ENCODE data around the gene ADRB2.

Gene ADRB2

DNA sequence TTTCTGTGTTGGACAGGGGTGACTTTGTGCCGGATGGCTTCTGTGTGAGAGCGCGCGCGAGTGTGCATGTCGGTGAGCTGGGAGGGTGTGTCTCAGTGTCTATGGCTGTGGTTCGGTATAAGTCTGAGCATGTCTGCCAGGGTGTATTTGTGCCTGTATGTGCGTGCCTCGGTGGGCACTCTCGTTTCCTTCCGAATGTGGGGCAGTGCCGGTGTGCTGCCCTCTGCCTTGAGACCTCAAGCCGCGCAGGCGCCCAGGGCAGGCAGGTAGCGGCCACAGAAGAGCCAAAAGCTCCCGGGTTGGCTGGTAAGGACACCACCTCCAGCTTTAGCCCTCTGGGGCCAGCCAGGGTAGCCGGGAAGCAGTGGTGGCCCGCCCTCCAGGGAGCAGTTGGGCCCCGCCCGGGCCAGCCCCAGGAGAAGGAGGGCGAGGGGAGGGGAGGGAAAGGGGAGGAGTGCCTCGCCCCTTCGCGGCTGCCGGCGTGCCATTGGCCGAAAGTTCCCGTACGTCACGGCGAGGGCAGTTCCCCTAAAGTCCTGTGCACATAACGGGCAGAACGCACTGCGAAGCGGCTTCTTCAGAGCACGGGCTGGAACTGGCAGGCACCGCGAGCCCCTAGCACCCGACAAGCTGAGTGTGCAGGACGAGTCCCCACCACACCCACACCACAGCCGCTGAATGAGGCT, at the start of gene ADRB2:
Gene ADRB2 (plus strand): TSS at position 559 of the 686 bp plus-strand sequence. CDS start 221 bp downstream, outside the sequence.
- H3K9me3 ChIP-seq (ENCODE audit: control insufficient read depth in 2 of 2, low read length in 2 of 2), result no peaks in the 10 kb centered on the region
- peak within 1 kb of the TSS; percentile 84 to 87 for H3K9ac ChIP-seq (ENCODE audit: low read length in 2 of 2)
- H3K4me3 ChIP-seq (ENCODE audit: low read length in 2 of 2), result peak within 1 kb of the TSS; percentile 92 to 95
- no peaks in the 10 kb centered on the region for H3K27me3 ChIP-seq (ENCODE audit: control insufficient read depth in 1 of 2, insufficient read depth in 2 of 2, low read length in 2 of 2)
- no peaks in the 10 kb centered on the region for H3K36me3 ChIP-seq (ENCODE audit: control insufficient read depth in 2 of 2, insufficient read depth in 2 of 2, low read length in 2 of 2)
- H3K4me1 ChIP-seq (ENCODE audit: control insufficient read depth, insufficient read depth, low read length), result peaks cover 34% of the 10 kb centered on the region
- H3K27ac ChIP-seq (ENCODE audit: low read length), result peak within 1 kb of the TSS; percentile 91

DNA sequence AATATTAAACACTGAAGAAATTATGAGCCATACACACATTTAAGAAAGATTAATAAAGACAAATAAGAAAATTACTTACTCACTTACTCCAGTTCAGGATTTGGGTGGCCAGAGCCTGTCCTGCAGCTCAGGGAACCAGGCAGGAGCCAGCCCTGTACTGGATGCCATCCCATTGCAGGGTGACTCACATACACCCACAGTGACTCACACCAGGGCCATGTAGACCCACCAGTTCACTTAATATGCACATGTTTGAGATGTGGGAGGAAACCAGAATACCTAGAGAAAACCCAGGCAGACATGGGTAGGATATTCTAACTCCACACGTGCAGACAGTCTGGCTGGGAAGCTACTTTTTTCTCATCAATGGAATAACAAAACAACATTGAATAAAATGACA, 49.6 kb upstream of the ADRB2 start:
- H3K27ac ChIP-seq (ENCODE audit: low read length), result no peak overlapping the region
- no peak overlapping the region for H3K4me3 ChIP-seq (ENCODE audit: low read length in 2 of 2)
- no peaks in the 10 kb centered on the region for H3K4me1 ChIP-seq (ENCODE audit: control insufficient read depth, insufficient read depth, low read length)
- no peaks in the 10 kb centered on the region for H3K36me3 ChIP-seq (ENCODE audit: control insufficient read depth in 2 of 2, insufficient read depth in 2 of 2, low read length in 2 of 2)
- no peak overlapping the region for H3K9ac ChIP-seq (ENCODE audit: low read length in 2 of 2)
- no peaks in the 10 kb centered on the region for H3K9me3 ChIP-seq (ENCODE audit: control insufficient read depth in 2 of 2, low read length in 2 of 2)
- no peaks in the 10 kb centered on the region for H3K27me3 ChIP-seq (ENCODE audit: control insufficient read depth in 1 of 2, insufficient read depth in 2 of 2, low read length in 2 of 2)

GRCh38 chr5:148778882-148779281, 47.5 kb upstream of the ADRB2 start:
- Histone ChIP-seq H3K9me3 (ENCODE audit: control insufficient read depth in 2 of 2, low read length in 2 of 2) (no peaks in the 10 kb centered on the region), H3K4me1 (ENCODE audit: control insufficient read depth, insufficient read depth, low read length) (no peaks in the 10 kb centered on the region), H3K36me3 (ENCODE audit: control insufficient read depth in 2 of 2, insufficient read depth in 2 of 2, low read length in 2 of 2) (no peaks in the 10 kb centered on the region), H3K4me3 (ENCODE audit: low read length in 2 of 2) (no peak overlapping the region), H3K9ac (ENCODE audit: low read length in 2 of 2) (no peak overlapping the region), H3K27me3 (ENCODE audit: control insufficient read depth in 1 of 2, insufficient read depth in 2 of 2, low read length in 2 of 2) (no peaks in the 10 kb centered on the region), H3K27ac (ENCODE audit: low read length) (no peak overlapping the region)

- no peaks in the 10 kb centered on the region for H3K4me1 ChIP-seq (ENCODE audit: control insufficient read depth, insufficient read depth, low read length)
- no peak overlapping the region for H3K27ac ChIP-seq (ENCODE audit: low read length)
- H3K4me3 ChIP-seq (ENCODE audit: low read length in 2 of 2), result no peak overlapping the region
- no peaks in the 10 kb centered on the region for H3K27me3 ChIP-seq (ENCODE audit: control insufficient read depth in 1 of 2, insufficient read depth in 2 of 2, low read length in 2 of 2)
- H3K9me3 ChIP-seq (ENCODE audit: control insufficient read depth in 2 of 2, low read length in 2 of 2), result no peaks in the 10 kb centered on the region
- H3K36me3 ChIP-seq (ENCODE audit: control insufficient read depth in 2 of 2, insufficient read depth in 2 of 2, low read length in 2 of 2), result no peaks in the 10 kb centered on the region
- no peak overlapping the region for H3K9ac ChIP-seq (ENCODE audit: low read length in 2 of 2)
These were observed 45.7 kb upstream of the ADRB2 start for GRCh38 chr5:148780711-148781110.

DNA sequence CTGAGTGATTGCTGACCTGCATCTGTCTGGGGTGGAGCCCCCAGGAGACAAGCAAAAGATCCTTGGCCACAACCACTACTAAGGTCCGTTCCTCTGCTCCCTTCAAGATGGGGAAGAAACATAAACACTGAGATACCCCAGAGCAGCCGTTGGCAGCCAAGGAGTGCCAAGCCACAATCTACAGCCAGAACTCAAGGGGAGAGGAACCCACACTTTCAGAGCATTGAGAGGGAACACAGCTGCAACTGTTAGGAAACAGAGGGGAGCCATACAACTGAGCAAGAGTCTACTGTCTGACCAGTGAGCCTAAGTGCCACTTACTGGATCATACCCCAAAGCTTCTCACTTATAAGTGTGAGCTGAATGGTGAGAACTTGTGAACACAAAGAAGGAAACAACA, 44.6 kb upstream of the ADRB2 start:
- Histone ChIP-seq H3K36me3 (ENCODE audit: control insufficient read depth in 2 of 2, insufficient read depth in 2 of 2, low read length in 2 of 2) (no peaks in the 10 kb centered on the region), H3K27ac (ENCODE audit: low read length) (no peak overlapping the region), H3K9me3 (ENCODE audit: control insufficient read depth in 2 of 2, low read length in 2 of 2) (no peaks in the 10 kb centered on the region), H3K27me3 (ENCODE audit: control insufficient read depth in 1 of 2, insufficient read depth in 2 of 2, low read length in 2 of 2) (no peaks in the 10 kb centered on the region), H3K4me3 (ENCODE audit: low read length in 2 of 2) (no peak overlapping the region), H3K9ac (ENCODE audit: low read length in 2 of 2) (no peak overlapping the region), H3K4me1 (ENCODE audit: control insufficient read depth, insufficient read depth, low read length) (no peaks in the 10 kb centered on the region)

DNA sequence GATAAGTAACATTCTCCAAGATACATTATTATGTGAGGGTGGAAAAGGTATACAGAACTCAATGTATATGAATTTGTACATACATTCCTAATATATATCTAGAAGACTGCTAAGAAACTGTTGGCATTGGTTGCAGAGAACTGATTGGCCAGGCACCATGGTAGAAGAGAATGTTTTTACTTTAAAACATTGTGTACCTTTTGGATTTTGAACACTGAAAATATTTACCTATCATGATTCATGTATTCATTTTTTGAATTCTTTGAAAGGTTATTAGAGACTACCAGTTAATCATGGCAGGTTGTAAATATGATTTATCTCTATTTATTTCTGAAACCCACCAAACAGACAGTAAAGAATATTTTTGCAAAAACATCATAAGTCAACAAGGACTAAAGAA, 41.2 kb upstream of the ADRB2 start:
- no peak overlapping the region for H3K27ac ChIP-seq (ENCODE audit: low read length)
- no peaks in the 10 kb centered on the region for H3K36me3 ChIP-seq (ENCODE audit: control insufficient read depth in 2 of 2, insufficient read depth in 2 of 2, low read length in 2 of 2)
- no peaks in the 10 kb centered on the region for H3K4me1 ChIP-seq (ENCODE audit: control insufficient read depth, insufficient read depth, low read length)
- H3K4me3 ChIP-seq (ENCODE audit: low read length in 2 of 2), result no peak overlapping the region
- no peaks in the 10 kb centered on the region for H3K9me3 ChIP-seq (ENCODE audit: control insufficient read depth in 2 of 2, low read length in 2 of 2)
- H3K9ac ChIP-seq (ENCODE audit: low read length in 2 of 2), result no peak overlapping the region
- no peaks in the 10 kb centered on the region for H3K27me3 ChIP-seq (ENCODE audit: control insufficient read depth in 1 of 2, insufficient read depth in 2 of 2, low read length in 2 of 2)

DNA sequence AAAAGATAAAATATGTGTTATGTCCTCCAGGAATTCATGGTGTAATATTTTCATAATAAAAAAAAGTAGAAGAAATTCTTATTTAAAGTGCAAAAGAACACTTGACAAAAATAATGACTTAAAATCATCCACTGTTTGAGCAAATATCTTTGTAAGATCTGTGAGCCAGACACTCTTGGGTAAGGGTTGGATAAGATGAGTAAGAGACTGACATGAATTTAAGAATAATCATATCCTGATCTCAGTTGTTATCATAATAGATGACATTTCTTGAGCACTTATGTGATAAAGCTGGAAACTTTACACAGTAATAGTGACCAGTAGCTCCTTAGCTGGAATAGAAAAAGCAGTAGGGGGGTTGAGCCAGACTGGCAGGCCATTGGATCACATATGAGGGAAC, 40.0 kb upstream of the ADRB2 start:
- no peaks in the 10 kb centered on the region for H3K4me1 ChIP-seq (ENCODE audit: control insufficient read depth, insufficient read depth, low read length)
- H3K27me3 ChIP-seq (ENCODE audit: control insufficient read depth in 1 of 2, insufficient read depth in 2 of 2, low read length in 2 of 2), result no peaks in the 10 kb centered on the region
- no peaks in the 10 kb centered on the region for H3K36me3 ChIP-seq (ENCODE audit: control insufficient read depth in 2 of 2, insufficient read depth in 2 of 2, low read length in 2 of 2)

DNA sequence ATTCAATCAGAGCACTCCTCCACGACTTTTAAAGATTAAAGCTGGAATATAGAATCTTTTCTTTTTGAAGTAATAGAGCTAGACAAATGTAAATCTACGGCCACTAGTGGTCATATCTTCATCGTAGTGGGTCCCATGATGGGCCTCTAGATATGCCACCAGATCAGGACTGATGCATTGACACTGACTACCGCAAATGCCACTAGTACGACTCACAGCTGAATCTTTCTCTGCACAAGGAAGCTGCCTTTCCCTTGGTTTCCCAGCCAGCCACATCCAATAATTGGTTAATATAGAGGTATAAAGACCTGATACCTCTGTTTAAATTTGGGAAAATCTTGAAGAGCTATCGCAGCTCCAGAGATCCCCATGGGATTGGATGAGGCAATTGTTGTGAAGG, 37.8 kb upstream of the ADRB2 start:
- Histone ChIP-seq H3K9ac (ENCODE audit: low read length in 2 of 2) (no peak overlapping the region), H3K27ac (ENCODE audit: low read length) (no peak overlapping the region), H3K4me1 (ENCODE audit: control insufficient read depth, insufficient read depth, low read length) (no peaks in the 10 kb centered on the region), H3K27me3 (ENCODE audit: control insufficient read depth in 1 of 2, insufficient read depth in 2 of 2, low read length in 2 of 2) (peaks cover 0 to 2% of the 10 kb centered on the region in 2 donors), H3K9me3 (ENCODE audit: control insufficient read depth in 2 of 2, low read length in 2 of 2) (no peaks in the 10 kb centered on the region), H3K4me3 (ENCODE audit: low read length in 2 of 2) (no peak overlapping the region), H3K36me3 (ENCODE audit: control insufficient read depth in 2 of 2, insufficient read depth in 2 of 2, low read length in 2 of 2) (no peaks in the 10 kb centered on the region)

More for the DNA sequence above, 40.0 kb upstream of the ADRB2 start:
- no peak overlapping the region for H3K4me3 ChIP-seq (ENCODE audit: low read length in 2 of 2)
- H3K27ac ChIP-seq (ENCODE audit: low read length), result no peak overlapping the region
- H3K9me3 ChIP-seq (ENCODE audit: control insufficient read depth in 2 of 2, low read length in 2 of 2), result no peaks in the 10 kb centered on the region
- no peak overlapping the region for H3K9ac ChIP-seq (ENCODE audit: low read length in 2 of 2)

DNA sequence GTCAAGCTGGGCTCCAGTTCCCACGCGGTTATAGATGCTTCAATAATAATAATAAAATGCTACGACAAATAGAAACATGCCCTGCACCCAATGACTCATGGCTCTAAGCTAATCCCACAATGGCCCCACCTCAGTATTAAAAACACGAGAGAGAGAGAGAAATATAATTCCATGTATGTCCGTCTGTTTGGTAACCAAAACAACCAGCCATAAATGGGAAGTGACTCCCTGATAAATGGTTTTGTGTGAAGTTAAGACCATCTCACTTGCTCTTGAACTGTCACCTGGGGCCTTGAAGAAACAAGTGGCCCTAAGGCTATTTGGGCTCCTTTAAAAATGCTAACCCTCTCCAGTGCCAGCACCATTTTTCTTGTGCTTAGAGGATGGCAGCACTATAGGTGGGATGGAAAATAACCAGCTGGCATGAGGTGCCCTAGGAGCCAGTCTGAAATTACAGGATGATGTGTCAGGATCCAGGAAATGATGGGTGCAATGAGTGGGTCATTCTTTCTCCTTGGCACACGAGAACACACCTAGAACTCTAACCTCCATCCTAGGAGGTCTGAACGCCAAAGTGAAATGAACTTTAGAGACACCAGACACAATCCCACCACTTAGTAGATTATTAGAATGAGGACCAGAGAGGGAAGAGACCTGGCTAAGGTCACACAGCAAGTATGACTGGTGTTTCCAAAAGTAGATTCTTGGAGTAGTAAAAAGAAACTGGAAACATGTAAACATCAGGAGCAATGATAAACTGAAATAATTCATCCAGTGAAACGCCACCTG, 35.7 kb upstream of the ADRB2 start:
- Histone ChIP-seq H3K36me3 (ENCODE audit: control insufficient read depth in 2 of 2, insufficient read depth in 2 of 2, low read length in 2 of 2) (no peaks in the 10 kb centered on the region), H3K27ac (ENCODE audit: low read length) (no peak overlapping the region), H3K27me3 (ENCODE audit: control insufficient read depth in 1 of 2, insufficient read depth in 2 of 2, low read length in 2 of 2) (peaks cover 0 to 2% of the 10 kb centered on the region in 2 donors), H3K4me1 (ENCODE audit: control insufficient read depth, insufficient read depth, low read length) (no peaks in the 10 kb centered on the region), H3K9me3 (ENCODE audit: control insufficient read depth in 2 of 2, low read length in 2 of 2) (no peaks in the 10 kb centered on the region), H3K9ac (ENCODE audit: low read length in 2 of 2) (no peak overlapping the region), H3K4me3 (ENCODE audit: low read length in 2 of 2) (no peak overlapping the region)

DNA sequence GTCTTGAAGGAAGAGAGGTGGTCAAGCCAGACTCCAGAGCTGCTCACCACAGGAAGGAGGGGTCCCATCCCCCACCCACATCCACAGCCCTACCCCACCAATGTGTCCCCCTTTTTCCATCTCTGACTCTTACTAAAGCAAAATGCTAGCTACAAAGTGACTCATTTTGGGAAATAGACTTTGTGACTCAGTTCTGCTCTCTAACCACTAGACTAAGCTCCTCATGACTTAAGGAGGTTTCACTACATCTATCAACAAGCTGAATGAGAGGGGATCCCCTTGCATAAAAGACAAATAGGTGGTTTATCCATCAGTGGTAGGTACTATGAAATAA, 35.1 kb upstream of the ADRB2 start:
- no peaks in the 10 kb centered on the region for H3K4me1 ChIP-seq (ENCODE audit: control insufficient read depth, insufficient read depth, low read length)
- no peak overlapping the region for H3K27ac ChIP-seq (ENCODE audit: low read length)
- H3K9me3 ChIP-seq (ENCODE audit: control insufficient read depth in 2 of 2, low read length in 2 of 2), result no peaks in the 10 kb centered on the region
- H3K27me3 ChIP-seq (ENCODE audit: control insufficient read depth in 1 of 2, insufficient read depth in 2 of 2, low read length in 2 of 2), result peaks cover 0 to 2% of the 10 kb centered on the region in 2 donors
- no peak overlapping the region for H3K9ac ChIP-seq (ENCODE audit: low read length in 2 of 2)
- H3K36me3 ChIP-seq (ENCODE audit: control insufficient read depth in 2 of 2, insufficient read depth in 2 of 2, low read length in 2 of 2), result no peaks in the 10 kb centered on the region
- no peak overlapping the region for H3K4me3 ChIP-seq (ENCODE audit: low read length in 2 of 2)

GRCh38 chr5:148791696-148792095, 34.7 kb upstream of the ADRB2 start:
- H3K36me3 ChIP-seq (ENCODE audit: control insufficient read depth in 2 of 2, insufficient read depth in 2 of 2, low read length in 2 of 2), result no peaks in the 10 kb centered on the region
- no peaks in the 10 kb centered on the region for H3K4me1 ChIP-seq (ENCODE audit: control insufficient read depth, insufficient read depth, low read length)
- H3K9me3 ChIP-seq (ENCODE audit: control insufficient read depth in 2 of 2, low read length in 2 of 2), result no peaks in the 10 kb centered on the region
- no peak overlapping the region for H3K9ac ChIP-seq (ENCODE audit: low read length in 2 of 2)
- no peak overlapping the region for H3K4me3 ChIP-seq (ENCODE audit: low read length in 2 of 2)
- H3K27ac ChIP-seq (ENCODE audit: low read length), result no peak overlapping the region
- peaks cover 0 to 2% of the 10 kb centered on the region in 2 donors for H3K27me3 ChIP-seq (ENCODE audit: control insufficient read depth in 1 of 2, insufficient read depth in 2 of 2, low read length in 2 of 2)
